Fibroblast of mammary gland (primary cell): Measurements from ENCODE around the gene DRC3.

ENCODE experiments used
- DNase-seq: peaks from one replicate; pipeline ENCODE4 v3.0.0-alpha.2; 2010; ENCODE audit warnings: low read depth
- H3K4me3 ChIP-seq: 2 replicates; pipeline ENCODE4 v1.5.1; 2011; ENCODE audit warnings: low read depth, mild to moderate bottlenecking, low read length, moderate library complexity; ENCODE audit not compliant: control insufficient read depth
- TF ChIP-seq, protein P1 (sequence below): conservative IDR thresholded peaks from 2 replicates; pipeline ENCODE4 v1.5.1; 2011; ENCODE audit warnings: low read depth, low read length, inconsistent platforms; ENCODE audit not compliant: control insufficient read depth, insufficient read depth

Gene DRC3

DNA sequence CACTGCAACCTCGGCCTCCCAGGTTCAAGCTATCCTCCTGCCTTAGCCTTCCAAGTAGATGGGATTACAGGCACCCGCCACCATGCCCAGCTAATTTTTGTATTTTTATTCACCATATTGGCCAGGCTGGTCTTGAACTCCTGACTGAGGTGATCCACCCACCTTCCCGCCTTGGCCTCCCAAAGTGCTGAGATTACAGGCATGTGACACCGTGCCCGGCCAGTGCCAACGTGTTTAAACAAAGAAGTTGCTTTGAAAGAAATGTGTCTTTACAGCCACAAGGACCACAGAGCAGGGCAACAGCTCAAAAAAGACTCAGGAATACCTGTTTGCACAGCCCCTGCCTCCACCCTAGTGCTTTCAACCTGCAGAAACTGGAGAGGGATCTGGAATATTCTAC lies 41.3 kb downstream of the DRC3 start:
- no peak for DNase-seq
- no peak overlapping the region for H3K4me3 ChIP-seq
- TF ChIP-seq, protein P1, sequence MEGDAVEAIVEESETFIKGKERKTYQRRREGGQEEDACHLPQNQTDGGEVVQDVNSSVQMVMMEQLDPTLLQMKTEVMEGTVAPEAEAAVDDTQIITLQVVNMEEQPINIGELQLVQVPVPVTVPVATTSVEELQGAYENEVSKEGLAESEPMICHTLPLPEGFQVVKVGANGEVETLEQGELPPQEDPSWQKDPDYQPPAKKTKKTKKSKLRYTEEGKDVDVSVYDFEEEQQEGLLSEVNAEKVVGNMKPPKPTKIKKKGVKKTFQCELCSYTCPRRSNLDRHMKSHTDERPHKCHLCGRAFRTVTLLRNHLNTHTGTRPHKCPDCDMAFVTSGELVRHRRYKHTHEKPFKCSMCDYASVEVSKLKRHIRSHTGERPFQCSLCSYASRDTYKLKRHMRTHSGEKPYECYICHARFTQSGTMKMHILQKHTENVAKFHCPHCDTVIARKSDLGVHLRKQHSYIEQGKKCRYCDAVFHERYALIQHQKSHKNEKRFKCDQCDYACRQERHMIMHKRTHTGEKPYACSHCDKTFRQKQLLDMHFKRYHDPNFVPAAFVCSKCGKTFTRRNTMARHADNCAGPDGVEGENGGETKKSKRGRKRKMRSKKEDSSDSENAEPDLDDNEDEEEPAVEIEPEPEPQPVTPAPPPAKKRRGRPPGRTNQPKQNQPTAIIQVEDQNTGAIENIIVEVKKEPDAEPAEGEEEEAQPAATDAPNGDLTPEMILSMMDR: no peak

DNA sequence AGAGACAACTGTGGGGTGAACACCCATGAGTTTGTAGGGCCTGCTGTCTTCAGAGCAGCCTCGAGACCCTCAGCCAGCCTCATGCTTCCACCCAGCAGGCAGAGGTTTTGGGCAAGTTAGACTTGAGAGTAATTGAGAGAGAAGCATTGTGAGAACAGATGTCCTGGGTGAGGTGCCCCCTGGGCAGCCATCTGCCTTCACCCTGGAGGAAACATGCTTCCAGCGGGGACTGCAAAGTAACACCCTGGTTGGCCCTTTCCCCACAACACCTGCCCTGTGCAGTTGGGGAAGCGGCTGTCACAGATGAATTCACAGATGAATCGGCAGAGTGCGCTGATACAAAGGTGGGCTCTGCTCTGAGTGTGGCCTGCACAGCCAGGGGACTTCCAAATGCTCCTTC lies 42.9 kb downstream of the DRC3 start:
- H3K4me3 ChIP-seq: no peak overlapping the region
- no peak for DNase-seq
- TF ChIP-seq, protein P1: no peak

DNA sequence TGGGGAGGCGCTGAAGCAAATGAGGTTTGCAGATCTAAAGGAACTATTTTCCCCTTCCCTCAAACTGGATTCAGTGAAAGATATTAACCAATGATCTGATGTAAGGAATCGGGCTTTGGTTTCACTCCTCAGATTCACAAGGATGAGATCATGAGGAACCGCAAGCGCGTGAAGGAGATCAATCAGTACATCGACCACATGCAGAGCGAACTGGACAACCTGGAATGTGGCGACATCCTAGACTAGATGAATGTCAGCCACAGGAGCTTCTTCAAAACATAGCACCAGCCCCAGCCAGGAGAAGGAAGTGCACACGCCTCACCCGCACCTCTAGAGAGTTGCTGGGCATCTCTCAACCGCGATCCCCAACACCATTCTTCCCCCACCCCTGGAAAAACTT lies 43.8 kb downstream of the DRC3 start:
- DNase-seq: no peak
- TF ChIP-seq, protein P1: no peak
- no peak overlapping the region for H3K4me3 ChIP-seq

DNA sequence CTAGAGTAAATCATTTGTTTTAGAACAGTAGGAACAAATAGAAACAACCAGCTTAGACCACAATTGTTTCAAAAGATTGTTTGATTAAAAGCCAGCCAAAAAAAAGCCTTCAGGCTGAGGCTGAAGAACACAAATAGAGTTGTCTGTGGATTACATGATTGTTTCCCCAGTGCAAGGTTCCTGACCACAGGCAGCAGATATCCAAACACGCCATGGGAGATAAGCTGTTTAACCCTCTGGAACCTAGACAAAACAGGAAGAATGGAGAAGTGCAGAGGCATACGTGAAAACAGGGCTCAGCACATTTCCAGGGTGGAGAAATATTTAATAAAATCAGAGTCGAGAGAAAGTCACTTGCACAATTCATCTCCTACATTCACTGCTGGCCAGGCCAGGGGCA lies 45.3 kb downstream of the DRC3 start:
- DNase-seq: no peak
- H3K4me3 ChIP-seq: no peak overlapping the region
- TF ChIP-seq, protein P1: no peak

DNA sequence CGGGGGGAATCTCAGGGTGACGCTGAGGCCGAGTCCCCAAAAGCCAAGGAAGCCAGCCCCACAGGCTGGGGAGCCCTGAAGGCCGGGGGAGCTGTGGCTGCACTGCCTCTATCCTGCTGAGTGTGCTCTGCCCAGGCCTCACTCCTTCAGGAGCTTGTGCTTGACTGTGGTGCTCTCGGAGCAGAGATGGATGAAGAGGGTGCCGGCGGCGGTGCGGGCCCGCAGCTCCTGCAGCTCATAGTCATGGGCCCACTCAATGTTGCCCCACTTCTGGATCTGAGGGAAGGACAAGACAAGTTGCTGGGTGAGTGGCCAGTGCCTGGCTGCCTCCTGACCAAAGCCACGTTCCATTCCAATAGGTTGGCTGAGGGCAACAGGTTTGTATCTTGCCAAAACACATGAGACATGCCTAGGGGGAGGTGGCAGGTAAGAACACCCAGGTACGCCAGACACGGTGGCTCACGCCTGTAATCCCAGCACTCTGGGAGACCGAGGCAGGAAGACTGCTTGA lies 45.8 kb downstream of the DRC3 start:
- TF ChIP-seq, protein P1: no peak
- DNase-seq: no peak

DNA sequence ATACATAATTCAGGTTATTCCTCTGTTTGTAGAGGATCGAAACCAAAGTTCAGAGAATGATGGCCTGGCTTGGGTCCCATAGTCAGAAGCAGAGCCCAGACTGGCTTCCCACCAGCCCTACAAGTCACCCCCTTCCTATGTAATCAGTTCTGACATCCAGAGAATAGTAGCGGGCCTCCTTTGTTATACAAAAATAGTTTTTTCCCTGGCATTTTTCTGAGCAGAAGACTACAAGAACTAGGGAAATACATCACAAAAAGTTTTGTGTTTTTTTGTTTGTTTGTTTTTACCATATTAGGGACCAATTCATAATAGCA lies 47.1 kb downstream of the DRC3 start:
- TF ChIP-seq, protein P1: no peak
- no peak overlapping the region for H3K4me3 ChIP-seq

More for the DNA sequence above, 45.8 kb downstream of the DRC3 start:
- no peak overlapping the region for H3K4me3 ChIP-seq

DNA sequence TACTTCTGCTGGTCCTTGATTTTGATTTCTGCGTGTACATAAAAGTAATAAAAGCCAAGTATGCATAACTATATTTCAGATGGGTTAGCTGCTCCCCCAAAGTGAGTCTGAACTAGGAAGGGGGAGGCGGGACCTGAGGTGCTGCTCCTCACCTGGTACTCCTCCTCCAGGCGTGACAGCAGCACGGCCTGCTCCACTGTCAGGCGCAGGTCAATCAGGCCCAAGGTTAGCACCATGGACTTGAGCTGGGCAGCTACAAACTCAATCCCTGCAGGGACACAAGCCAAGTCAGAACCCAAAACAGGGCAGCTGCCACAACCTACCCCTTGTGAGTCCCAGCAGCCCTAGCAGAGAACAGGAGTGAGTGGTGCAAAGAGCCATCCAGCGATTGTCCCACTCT lies 48.3 kb downstream of the DRC3 start:
- H3K4me3 ChIP-seq: no peak overlapping the region
- TF ChIP-seq, protein P1: no peak
- DNase-seq: no peak

More for the DNA sequence above, 47.1 kb downstream of the DRC3 start:
- no peak for DNase-seq
